ENCODE results near the gene GPR158.

Gene GPR158

DNA sequence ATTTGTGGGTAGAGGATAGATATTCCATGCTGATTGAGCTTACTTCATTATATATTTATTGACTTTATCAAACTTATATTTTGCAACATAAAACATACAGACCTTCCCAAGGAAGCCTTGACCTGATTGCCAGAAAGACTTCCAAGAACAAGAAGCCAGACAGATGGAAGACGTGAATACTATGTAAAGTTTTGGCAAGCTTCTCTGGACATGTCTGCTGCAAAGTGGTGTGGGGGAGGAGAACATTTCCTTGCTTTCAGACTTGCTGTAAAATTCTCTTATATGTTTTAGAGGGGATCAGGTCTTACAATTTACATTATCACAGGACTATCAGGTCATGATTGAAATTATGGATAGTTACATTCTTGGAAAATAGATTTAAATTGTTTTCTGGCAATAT is 23.4 kb downstream of the GPR158 start:
- DNase-seq, result no peak

DNA sequence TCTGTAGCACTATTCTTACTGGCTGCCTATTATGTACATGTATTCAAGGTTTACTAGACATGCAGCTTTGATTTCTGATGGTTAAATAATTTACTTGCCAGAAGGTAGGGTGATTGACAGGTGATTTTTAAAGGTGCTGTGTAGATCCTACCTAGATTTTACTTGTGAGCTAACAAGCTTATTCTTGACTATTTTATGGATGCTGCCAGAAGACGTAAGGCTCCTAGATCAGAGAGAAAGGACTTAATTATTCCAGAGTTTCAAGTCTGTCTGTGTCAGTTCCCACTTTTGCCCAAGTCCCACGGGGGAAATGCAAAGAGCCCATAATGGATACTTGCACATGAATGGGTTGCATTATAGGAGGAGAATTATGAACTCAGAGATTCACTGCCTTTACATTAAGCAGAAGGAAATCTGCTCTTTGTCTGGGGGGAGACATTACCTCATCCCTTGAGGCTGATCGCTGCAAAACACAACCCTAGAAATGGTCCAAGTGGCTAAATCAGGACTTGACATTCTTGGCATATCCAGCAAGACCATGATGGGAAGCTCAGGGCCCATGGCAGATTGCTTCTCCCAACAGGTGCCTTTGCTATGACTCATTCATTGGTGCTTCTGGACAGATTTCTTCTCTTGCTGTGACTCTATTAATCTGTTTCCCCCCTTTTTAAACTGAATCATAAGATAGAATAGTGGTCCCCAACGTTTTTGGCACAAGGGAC is 32.1 kb downstream of the GPR158 start:
- DNase-seq, result peak; percentile 63

GRCh38 chr10:25209618-25210017 is 34.8 kb downstream of the GPR158 start:
- peak; percentile 13 for DNase-seq

DNA sequence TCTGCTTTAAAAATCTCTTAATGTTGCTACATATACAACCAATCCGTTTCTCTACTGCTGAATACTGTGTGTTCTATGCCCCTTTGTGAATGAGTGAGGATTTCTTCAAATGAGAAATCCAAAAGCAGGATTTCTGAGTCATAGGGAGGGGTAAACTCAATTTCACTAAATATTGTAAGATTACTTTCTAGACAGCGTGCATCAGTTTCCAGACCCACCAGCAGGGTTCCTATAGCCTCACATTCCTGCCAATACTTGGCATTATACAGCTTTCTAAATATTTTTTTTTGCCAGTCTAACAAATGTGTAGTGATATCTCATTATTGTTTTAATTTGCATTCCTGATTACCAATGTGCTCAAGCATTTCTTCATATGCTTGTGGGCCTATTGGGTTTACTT is 35.5 kb downstream of the GPR158 start:
- DNase-seq, result no peak

DNA sequence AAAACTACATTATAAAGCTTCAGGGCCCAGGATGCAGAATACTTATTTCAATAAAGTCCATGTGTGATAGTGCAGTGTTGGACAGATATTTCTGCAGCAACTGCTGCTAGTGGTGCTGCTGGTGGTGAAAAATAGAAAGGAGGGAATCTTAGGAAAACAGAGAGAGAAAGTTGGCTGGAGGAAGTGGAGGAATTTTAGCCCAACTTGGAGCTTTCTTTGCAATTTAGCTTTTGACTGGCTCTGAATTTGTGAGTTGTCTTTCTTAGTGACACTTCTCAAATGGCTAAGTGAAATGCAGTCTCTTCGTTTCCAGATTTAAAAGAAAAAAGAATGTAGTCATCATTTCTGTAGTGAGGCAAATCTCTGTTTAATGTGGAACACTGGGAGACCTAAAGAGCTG is 45.4 kb downstream of the GPR158 start:
- no peak for DNase-seq

DNA sequence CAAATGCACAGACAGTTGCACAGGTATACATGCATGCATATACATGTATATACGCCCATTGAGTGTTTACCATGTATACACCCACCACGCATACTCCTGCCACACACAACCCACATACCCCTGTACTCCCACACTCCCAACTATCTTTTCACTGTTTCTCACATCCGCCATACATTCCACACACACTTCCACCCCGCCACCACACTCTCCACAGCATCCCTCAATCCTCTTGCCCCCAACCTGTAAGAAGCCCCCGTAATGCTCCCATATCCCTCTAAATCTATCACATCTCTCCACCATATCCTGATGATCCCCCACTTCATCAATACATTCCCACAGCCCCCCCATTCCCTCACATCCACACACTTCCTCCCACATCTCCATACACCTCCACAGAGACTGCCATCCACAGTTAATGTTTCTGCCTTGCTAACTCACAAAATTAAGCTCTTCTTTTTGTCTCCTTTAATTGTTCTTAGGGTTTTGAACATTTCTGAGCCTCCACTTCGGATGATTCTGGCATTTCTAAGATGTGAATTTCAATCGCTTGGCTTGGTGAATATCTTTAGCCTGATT is 47.4 kb downstream of the GPR158 start:
- no peak for DNase-seq

DNA sequence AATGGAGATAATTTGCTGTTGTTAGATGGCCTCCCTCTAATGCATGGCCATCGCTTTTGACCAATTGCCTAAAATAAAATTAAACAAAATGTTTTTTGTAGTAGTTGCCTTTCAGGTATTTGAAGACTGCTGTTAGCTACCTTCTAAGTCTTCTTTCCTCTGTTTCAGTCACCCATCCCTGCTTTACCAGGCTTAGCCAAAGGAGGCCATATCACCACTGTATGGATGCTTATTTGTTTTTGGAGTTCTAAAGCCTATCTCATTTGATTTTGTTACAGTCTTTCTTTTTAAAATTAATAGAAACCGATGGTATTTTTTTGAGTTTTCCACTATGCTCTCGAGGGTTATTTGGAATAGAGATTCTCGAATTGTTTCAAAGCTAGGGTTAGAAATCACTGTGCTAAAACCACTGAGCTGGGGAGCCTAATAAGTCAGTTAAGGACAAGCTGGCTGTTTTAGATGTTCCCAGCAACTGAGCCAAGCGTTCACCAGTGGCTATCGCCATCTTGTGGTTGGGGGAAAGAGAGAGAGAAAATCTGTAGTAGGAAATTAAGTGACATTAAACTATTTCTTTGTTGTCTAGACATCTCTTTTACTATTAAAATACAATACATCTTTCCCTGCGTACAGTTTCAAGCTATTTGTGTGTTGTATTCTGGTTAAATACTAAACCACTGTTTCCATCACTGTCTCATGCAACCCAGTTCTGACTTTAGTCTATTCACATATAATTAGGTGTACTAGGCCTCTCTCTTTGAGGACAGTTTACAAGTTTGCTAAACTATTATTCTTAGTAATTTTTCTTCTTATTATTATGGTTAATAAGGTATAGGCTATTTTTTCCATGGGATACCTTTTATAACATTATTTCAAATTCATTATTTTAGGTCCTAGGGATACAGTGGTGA is 52.2 kb downstream of the GPR158 start:
- DNase-seq, result peak; percentile 72

GRCh38 chr10:25231751-25232150 is 57.0 kb downstream of the GPR158 start:
- peak; percentile 57 for DNase-seq

GRCh38 chr10:25232204-25232603 is 57.4 kb downstream of the GPR158 start:
- DNase-seq, result peak; percentile 67

- DNase-seq, result no peak
Measured at GRCh38 chr10:25245165-25245564, 70.4 kb downstream of the GPR158 start.

GRCh38 chr10:25257646-25258045 is 82.8 kb downstream of the GPR158 start:
- no peak for DNase-seq

- DNase-seq, result peak; percentile 77
Measured at GRCh38 chr10:25261110-25261509, 86.3 kb downstream of the GPR158 start.

- peak; percentile 97 for DNase-seq
Measured at GRCh38 chr10:25261558-25261957, 86.8 kb downstream of the GPR158 start.

DNA sequence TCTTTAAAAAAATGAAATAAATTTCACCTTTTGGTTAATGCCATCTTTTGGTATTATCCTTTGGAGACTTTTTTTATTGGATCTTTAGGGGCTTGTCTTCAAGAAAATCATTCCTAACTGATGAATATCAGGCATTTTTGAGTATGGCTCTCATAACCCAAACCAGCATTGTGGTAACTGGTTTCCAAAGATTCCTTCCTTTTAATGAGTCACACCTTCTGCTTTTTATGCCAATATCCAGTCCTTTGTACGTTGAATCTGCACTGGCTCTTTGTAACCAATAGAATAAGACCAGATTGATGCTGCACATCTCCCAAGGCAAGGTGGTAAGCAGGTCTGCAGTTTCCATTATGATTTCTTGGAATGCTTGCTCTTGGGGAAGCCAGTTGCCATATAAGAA is 89.1 kb downstream of the GPR158 start:
- DNase-seq, result no peak

GRCh38 chr10:25278180-25278579 is 103.4 kb downstream of the GPR158 start:
- no peak for DNase-seq

- no peak for DNase-seq
Measured at GRCh38 chr10:25280076-25280475, 105.3 kb downstream of the GPR158 start.

DNA sequence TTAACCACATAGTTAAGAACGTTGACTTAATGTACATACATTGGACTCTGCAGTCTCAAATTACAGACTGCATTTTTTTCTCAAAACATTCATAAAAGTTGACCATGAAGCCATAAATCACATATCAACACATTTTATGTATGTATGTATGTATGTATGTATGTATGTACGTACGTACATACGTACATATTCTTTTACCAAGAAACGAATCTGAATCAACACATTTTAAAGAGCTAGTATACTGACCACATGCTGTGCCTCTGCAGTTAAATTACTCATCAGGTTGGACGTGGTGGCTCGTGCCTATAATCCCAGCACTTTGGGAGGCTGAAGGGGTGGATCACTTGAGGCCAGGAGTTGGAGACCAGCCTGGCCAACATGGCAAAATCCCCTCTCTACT is 105.8 kb downstream of the GPR158 start:
- no peak for DNase-seq

- DNase-seq, result no peak
Measured at GRCh38 chr10:25285809-25286208, 111.0 kb downstream of the GPR158 start.

DNA sequence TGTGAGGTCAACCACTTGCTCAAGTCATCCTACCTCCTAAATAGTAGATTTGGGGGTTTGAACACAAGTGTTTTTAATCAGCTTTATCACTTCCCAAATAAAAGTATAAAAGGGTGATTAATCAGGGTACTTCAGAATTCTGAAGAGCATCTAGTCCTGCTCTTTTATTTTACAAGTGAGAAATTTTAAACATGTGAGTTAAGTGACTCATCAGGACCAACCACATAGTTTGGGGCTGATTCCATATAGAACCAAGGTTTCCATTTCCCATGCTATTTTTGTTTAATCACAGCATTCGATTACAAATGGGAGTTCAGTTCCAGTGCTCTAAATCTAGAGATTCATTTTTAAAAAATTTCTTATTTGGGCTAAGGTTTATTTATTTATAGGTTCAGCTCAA is 113.4 kb downstream of the GPR158 start:
- DNase-seq, result no peak

DNA sequence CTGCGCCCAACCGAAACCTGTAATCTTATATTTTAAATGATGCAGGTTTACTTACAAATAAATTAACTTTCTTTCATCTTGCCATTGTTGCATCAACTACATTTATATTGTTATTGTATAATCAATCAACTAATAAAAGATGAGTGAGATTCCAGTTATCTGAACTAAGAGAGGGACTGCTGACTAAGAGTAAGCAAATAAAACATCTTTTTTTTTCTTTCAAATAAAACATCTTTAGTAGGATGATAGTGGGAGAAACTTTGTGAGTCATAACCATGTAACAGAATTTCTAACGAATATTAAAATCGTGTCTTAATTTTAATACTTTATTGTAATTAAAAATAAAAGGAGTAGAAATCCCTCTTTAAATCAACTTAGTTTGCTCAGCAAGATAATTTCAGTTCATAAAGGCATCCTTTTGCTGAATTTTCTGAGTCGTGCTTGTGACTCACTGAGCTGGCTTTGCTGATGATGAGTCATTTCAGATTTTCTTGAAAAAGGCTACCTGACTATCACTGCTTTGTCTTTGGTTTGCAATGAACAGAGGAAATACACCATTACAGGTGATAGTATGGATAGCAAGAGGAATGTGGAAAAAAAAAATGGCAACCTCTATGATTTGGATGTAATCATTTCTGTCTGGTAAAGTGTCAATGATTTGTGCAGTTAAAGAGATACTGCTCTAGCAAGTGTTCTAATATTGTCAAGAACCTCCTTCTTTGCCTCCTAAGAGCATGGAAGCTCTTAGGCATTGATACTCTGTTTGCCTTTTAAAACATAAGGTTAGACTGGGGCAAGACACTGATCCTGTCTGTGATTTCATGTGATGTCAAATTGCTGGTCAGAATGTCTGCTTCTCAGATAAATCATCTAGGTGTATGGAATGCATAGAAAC is 119.5 kb downstream of the GPR158 start:
- peak; percentile 20 for DNase-seq

GRCh38 chr10:25296324-25296723 is 121.5 kb downstream of the GPR158 start:
- no peak for DNase-seq

DNA sequence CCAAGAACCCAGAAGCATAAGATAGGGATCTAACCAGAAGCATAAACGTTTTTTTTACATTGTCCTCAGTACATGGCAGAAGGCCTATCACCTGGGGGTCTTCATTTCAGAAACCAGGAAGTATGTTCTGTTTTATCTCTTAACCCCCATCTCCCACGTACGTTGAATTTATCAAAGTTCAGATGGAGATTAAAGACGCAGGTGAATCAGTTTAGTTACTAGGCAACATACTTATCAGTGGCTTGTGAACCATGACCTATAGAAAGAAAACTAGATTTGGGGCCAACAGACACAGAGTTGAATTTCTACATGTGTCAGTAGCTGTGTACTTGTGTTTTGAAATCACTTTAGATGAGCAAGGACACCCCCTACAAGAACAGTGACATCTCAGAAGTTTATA is 122.7 kb downstream of the GPR158 start:
- no peak for DNase-seq

DNA sequence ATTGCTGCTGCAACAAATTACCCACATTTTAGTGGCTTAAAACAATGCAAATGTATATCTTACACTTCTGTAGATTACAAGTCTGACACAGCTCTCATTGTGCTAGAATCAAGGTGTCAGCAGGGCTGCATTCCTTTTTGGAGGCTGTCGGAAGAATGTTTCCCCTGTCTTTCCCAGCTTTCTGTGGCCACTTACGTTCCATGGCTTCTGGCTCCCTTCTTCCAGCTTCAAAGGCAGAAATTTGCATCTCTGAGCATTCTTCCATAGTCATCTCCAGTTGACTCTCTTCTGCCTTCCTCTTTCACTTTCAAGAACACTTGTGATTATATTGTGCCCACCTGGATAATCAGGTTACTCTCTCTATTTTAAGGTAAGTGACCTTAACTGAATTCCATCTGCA is 125.3 kb downstream of the GPR158 start:
- DNase-seq, result no peak
